Measurements from ENCODE around the gene PNLIPRP3. TPM values are rescaled to one million over a fixed set of nuclear protein-coding genes. Genes with fewer than 3 reads are reported as not detected.

The PNLIPRP3 gene
- total RNA-seq, 3 donors from 2014 or later: 0.29 to 2.4 (median 0.66) TPM

GRCh38 chr10:116395223-116395985 lies 32.2 kb upstream of the PNLIPRP3 start:
- no peak overlapping the region for H3K4me3 ChIP-seq
- H3K36me3 ChIP-seq: no peaks in the 10 kb centered on the region
- TF ChIP-seq POLR2AphosphoS5 (IDR thresholded peaks at IDR 0.05) (no peak), POLR2A (IDR thresholded peaks at IDR 0.05) (no peak)
- TF ChIP-seq, protein P1, sequence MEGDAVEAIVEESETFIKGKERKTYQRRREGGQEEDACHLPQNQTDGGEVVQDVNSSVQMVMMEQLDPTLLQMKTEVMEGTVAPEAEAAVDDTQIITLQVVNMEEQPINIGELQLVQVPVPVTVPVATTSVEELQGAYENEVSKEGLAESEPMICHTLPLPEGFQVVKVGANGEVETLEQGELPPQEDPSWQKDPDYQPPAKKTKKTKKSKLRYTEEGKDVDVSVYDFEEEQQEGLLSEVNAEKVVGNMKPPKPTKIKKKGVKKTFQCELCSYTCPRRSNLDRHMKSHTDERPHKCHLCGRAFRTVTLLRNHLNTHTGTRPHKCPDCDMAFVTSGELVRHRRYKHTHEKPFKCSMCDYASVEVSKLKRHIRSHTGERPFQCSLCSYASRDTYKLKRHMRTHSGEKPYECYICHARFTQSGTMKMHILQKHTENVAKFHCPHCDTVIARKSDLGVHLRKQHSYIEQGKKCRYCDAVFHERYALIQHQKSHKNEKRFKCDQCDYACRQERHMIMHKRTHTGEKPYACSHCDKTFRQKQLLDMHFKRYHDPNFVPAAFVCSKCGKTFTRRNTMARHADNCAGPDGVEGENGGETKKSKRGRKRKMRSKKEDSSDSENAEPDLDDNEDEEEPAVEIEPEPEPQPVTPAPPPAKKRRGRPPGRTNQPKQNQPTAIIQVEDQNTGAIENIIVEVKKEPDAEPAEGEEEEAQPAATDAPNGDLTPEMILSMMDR (IDR thresholded peaks at IDR 0.05): no peak
- peaks cover 0 to 5% of the 10 kb centered on the region in 2 donors for H3K9me3 ChIP-seq
- no peaks in the 10 kb centered on the region for H3K4me1 ChIP-seq
- no peaks in the 10 kb centered on the region for H3K27me3 ChIP-seq
- H3K27ac ChIP-seq: no peak overlapping the region
- intact Hi-C loops (cut with DNase I; ENCODE audit: low total_unique reads): no loop called here
- no peak for DNase-seq (ENCODE audit: low spot score in 2 of 2)

DNA sequence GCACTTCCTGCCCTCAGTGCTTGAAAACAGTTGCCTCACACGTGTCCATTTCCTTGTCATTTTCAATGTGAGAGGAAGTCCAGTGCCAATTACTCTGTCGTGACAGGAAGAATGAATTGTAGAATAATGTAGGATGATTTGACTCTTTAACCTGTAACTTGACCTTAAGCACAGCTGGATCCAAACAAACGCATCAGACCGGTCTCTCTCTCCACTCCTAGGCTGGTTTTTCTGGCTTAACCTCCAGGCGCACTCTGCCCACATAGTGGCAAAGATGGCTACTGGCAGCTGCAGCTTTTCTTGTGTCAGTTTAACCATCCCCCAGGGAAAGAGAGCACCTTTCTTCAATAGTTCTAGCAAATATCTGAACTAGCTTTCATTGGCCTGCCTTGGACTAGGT lies 29.4 kb upstream of the PNLIPRP3 start:
- Histone ChIP-seq H3K27ac (no peak overlapping the region), H3K36me3 (no peaks in the 10 kb centered on the region), H3K4me1 (no peaks in the 10 kb centered on the region), H3K4me3 (no peak overlapping the region), H3K27me3 (no peaks in the 10 kb centered on the region), H3K9me3 (peaks cover 0 to 5% of the 10 kb centered on the region in 2 donors)
- intact Hi-C loops (cut with DNase I; ENCODE audit: low total_unique reads): no loop called here
- TF ChIP-seq POLR2A (IDR thresholded peaks at IDR 0.05) (no peak), POLR2AphosphoS5 (IDR thresholded peaks at IDR 0.05) (no peak)
- TF ChIP-seq, protein P1 (IDR thresholded peaks at IDR 0.05): no peak
- no peak for DNase-seq (ENCODE audit: low spot score in 2 of 2)

DNA sequence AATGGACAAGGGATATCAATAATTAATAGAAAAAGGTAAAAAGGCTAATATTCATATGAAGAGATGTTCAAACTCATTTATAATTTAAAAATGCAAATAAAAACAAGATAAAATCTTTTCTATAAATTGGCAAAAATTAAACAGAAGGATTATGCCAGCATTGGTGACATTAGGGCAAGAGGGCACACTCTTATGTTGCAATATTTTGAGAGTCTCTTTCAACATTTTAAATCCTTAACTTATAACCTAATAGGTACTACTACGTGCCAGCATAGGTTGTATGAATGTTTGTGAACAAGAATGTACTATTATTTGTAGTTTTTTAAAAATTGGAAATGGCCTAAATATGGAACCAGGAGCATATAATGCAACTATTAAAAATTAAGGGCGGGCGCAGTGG lies 24.8 kb upstream of the PNLIPRP3 start:
- Histone ChIP-seq H3K4me3 (no peak overlapping the region), H3K27ac (no peak overlapping the region), H3K27me3 (no peaks in the 10 kb centered on the region), H3K4me1 (no peaks in the 10 kb centered on the region), H3K36me3 (no peaks in the 10 kb centered on the region), H3K9me3 (no peaks in the 10 kb centered on the region)
- DNase-seq (ENCODE audit: low spot score in 2 of 2): no peak
- intact Hi-C loops (cut with DNase I; ENCODE audit: low total_unique reads): no loop called here
- TF ChIP-seq POLR2AphosphoS5 (IDR thresholded peaks at IDR 0.05): no peak
- TF ChIP-seq, protein P1 (IDR thresholded peaks at IDR 0.05): no peak
- no peak for TF ChIP-seq POLR2A (IDR thresholded peaks at IDR 0.05)

GRCh38 chr10:116403740-116404250 lies 23.9 kb upstream of the PNLIPRP3 start:
- no peak overlapping the region for H3K4me3 ChIP-seq
- intact Hi-C loops (cut with DNase I; ENCODE audit: low total_unique reads): no loop called here
- TF ChIP-seq POLR2A (IDR thresholded peaks at IDR 0.05): no peak
- TF ChIP-seq, protein P1 (IDR thresholded peaks at IDR 0.05): no peak
- TF ChIP-seq POLR2AphosphoS5 (IDR thresholded peaks at IDR 0.05): no peak

DNA sequence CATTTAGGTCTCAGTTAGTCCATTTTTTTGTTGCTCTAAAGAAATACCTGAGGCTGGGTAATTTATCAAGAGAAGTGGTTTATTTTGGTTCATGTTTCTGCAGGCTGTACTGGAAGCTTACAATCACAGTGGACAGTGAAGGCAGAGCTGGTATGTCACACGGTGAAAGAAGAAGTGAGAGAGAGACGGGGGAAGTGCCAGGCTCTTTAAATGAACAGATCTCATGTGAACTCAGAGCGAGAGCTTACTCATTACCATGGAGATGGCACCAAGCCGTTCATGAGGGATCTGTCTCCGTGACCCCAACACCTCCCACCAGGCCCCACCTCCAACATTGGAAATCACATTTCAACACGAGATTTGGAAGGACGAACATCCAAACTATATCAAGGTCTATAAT lies 18.9 kb upstream of the PNLIPRP3 start:
- no peak for DNase-seq (ENCODE audit: low spot score in 2 of 2)
- Histone ChIP-seq H3K36me3 (no peaks in the 10 kb centered on the region), H3K4me1 (no peaks in the 10 kb centered on the region), H3K27ac (no peak overlapping the region), H3K27me3 (no peaks in the 10 kb centered on the region), H3K4me3 (no peak overlapping the region), H3K9me3 (no peaks in the 10 kb centered on the region)
- intact Hi-C loops (cut with DNase I; ENCODE audit: low total_unique reads): no loop called here
- no peak for TF ChIP-seq POLR2A (IDR thresholded peaks at IDR 0.05)
- TF ChIP-seq, protein P1 (IDR thresholded peaks at IDR 0.05): no peak
- TF ChIP-seq POLR2AphosphoS5 (IDR thresholded peaks at IDR 0.05): no peak

More at GRCh38 chr10:116403740-116404250, 23.9 kb upstream of the PNLIPRP3 start:
- H3K4me1 ChIP-seq: no peaks in the 10 kb centered on the region
- DNase-seq (ENCODE audit: low spot score in 2 of 2): no peak
- no peak overlapping the region for H3K27ac ChIP-seq
- no peaks in the 10 kb centered on the region for H3K27me3 ChIP-seq
- H3K9me3 ChIP-seq: no peaks in the 10 kb centered on the region
- no peaks in the 10 kb centered on the region for H3K36me3 ChIP-seq

Measured in breast epithelium (tissue), 4 donors.